OCI-LY3 (cell line): ENCODE results near the gene JAZF1.

ENCODE experiments used
- EZH2phosphoT487 ChIP-seq: fragments of 200-600 bp; shearing (Covaris generic); IDR thresholded peaks from 2 replicates; pipeline ENCODE4 v1.6.1; 2018; ENCODE audit warnings: antibody characterized with exemption, mixed run types, low read depth
- TF ChIP-seq, protein P1 (sequence below): fragments of 200-600, 300-600 bp; sonication (generic); IDR thresholded peaks from 2 replicates; pipeline ENCODE4 v1.5.1; 2014; ENCODE audit warnings: antibody characterized with exemption, low read length, low read depth

DNA sequence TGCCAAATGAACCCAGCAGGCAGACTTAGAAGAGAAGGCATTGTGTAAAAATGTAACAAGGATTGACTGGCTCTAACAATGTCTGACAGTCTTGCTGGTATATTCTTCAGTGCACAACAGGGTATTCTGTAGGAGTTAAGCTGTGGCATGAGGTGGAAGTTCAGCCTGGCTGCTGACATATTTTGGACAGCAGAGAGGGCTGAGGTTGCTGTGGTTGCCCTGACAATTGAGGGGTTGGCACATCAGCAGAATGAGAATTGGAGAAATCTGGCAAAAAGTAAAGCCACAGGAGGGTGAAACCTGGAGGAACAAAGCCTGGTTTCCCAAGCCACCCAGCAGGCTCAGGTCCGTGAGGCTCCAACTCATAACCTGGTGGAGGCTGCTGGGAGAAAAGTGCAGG is 220.2 kb downstream of the JAZF1 start:
- TF ChIP-seq, protein P1, sequence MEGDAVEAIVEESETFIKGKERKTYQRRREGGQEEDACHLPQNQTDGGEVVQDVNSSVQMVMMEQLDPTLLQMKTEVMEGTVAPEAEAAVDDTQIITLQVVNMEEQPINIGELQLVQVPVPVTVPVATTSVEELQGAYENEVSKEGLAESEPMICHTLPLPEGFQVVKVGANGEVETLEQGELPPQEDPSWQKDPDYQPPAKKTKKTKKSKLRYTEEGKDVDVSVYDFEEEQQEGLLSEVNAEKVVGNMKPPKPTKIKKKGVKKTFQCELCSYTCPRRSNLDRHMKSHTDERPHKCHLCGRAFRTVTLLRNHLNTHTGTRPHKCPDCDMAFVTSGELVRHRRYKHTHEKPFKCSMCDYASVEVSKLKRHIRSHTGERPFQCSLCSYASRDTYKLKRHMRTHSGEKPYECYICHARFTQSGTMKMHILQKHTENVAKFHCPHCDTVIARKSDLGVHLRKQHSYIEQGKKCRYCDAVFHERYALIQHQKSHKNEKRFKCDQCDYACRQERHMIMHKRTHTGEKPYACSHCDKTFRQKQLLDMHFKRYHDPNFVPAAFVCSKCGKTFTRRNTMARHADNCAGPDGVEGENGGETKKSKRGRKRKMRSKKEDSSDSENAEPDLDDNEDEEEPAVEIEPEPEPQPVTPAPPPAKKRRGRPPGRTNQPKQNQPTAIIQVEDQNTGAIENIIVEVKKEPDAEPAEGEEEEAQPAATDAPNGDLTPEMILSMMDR = no peak
- TF ChIP-seq EZH2phosphoT487 = no peak
